Muscle layer of colon (tissue), 2 donors: ENCODE measurements around the gene MED16.
"Not testable (repeated sequence)": the region's sequence is repeated elsewhere in the genome, so short reads cannot be mapped to it uniquely, and the experiment has no call there.

ENCODE experiments used
- H3K27ac ChIP-seq: one replicate; pipeline ENCODE4 v1.7.0; 2013; ENCODE audit warnings: low read depth, mild to moderate bottlenecking, low read length, moderate library complexity
- H3K27me3 ChIP-seq, 2 donors: one replicate each; pipeline ENCODE4 v1.7.0; 2013; ENCODE audit warnings: low read length in 2 of 2, mild to moderate bottlenecking in 2 of 2; ENCODE audit not compliant: insufficient read depth in 2 of 2, control insufficient read depth in 1 of 2
- H3K36me3 ChIP-seq: one replicate; pipeline ENCODE4 v1.7.0; 2013; ENCODE audit warnings: mild to moderate bottlenecking, low read length; ENCODE audit not compliant: insufficient read depth
- H3K4me1 ChIP-seq: one replicate; pipeline ENCODE4 v1.7.0; 2013; ENCODE audit warnings: mild to moderate bottlenecking, low read length; ENCODE audit not compliant: insufficient read depth
- H3K4me3 ChIP-seq, 2 donors: one replicate each; pipeline ENCODE4 v1.7.0; 2013; ENCODE audit warnings: low read length in 2 of 2, low read depth in 1 of 2, mild to moderate bottlenecking in 1 of 2, moderate library complexity in 1 of 2
- H3K9ac ChIP-seq: one replicate; pipeline ENCODE4 v1.7.0; 2013; ENCODE audit warnings: low read length
- H3K9me3 ChIP-seq: one replicate; pipeline ENCODE4 v1.7.0; 2013; ENCODE audit warnings: mild to moderate bottlenecking, low read length
- donor health status: abdominal sarcoma.
- donor health status: Adenocarcinoma of cecum.

MED16 gene

GRCh38 chr19:882871-883497, 10.0 kb downstream of the MED16 start:
- H3K36me3 ChIP-seq = peaks cover 63% of the 10 kb centered on the region
- H3K4me3 ChIP-seq = no peak overlapping the region
- no peaks in the 10 kb centered on the region for H3K4me1 ChIP-seq
- H3K27me3 ChIP-seq = no peaks in the 10 kb centered on the region
- H3K9me3 ChIP-seq = no peaks in the 10 kb centered on the region
- H3K27ac ChIP-seq = no peak overlapping the region
- H3K9ac ChIP-seq = no peak overlapping the region

DNA sequence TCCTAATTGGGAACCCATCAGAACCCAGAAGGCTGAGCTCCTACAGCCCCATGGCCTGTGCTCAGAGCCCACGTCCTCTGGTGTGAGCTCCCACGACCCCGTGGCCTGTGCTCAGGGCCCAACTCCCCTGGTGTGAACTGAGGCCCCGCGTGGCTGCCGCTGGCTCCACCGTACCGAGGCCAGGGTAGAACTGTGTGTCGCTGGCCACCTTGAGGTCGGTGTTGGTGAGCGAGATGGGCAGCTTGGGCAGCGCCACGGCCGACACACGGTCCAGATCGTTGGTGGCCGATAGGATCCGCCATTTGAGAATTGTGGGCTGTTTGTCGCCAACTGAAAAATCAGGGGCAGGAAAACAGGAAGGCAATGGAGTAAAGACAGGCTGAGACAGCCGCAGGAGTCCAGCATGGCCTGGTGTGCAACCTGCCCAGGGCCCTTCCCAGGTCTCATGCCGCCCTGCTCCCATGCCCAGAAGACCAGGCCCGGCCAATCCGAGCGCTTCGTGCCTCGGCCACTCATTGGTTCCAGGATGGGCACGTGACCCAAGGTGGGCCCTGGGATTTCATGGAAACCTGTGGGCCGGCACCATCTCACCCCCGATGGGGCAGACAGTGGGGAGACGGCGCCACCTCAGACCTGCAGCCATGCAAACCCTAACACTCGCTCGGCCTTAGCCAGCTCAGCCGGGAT, 11.5 kb downstream of the MED16 start:
- no peak overlapping the region for H3K27ac ChIP-seq
- no peaks in the 10 kb centered on the region for H3K9me3 ChIP-seq
- H3K9ac ChIP-seq = no peak overlapping the region
- H3K4me1 ChIP-seq = no peaks in the 10 kb centered on the region
- no peaks in the 10 kb centered on the region for H3K27me3 ChIP-seq
- no peak overlapping the region for H3K4me3 ChIP-seq
- peaks cover 63% of the 10 kb centered on the region for H3K36me3 ChIP-seq

DNA sequence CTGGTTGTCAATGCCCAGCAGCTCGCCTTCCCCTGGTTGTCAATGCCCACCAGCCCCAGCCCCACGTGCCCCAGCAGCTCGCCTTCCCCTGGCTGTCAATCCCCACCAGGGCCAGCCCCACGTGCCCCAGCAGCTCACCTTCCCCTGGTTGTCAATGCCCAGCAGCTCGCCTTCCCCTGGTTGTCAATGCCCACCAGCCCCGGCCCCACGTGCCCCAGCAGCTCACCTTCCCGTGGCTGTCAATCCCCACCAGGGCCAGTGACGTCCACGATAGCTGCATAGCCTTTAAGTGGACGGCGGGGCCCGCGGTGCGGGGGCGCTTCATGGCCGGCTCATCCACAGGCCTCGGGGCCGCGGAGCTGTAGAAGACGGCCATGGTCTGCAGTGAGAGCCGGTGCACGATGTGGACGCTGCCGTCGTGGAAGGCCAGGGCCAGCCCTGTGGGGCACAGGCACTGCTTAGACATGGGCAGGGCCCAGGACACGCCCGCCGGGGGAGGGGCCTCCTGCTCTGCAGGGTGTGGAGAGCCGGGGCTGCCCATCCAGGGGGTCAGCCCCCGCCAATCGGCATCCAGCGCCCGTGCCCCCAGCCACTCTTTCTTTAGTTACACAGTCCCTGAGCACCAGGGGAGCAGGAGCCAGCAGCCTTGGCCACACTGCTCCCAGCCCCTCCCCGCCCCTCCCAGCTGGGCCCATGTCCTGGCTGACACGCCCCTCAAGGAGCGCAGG, 13.1 kb downstream of the MED16 start:
- H3K36me3 ChIP-seq = peaks cover 56% of the 10 kb centered on the region

DNA sequence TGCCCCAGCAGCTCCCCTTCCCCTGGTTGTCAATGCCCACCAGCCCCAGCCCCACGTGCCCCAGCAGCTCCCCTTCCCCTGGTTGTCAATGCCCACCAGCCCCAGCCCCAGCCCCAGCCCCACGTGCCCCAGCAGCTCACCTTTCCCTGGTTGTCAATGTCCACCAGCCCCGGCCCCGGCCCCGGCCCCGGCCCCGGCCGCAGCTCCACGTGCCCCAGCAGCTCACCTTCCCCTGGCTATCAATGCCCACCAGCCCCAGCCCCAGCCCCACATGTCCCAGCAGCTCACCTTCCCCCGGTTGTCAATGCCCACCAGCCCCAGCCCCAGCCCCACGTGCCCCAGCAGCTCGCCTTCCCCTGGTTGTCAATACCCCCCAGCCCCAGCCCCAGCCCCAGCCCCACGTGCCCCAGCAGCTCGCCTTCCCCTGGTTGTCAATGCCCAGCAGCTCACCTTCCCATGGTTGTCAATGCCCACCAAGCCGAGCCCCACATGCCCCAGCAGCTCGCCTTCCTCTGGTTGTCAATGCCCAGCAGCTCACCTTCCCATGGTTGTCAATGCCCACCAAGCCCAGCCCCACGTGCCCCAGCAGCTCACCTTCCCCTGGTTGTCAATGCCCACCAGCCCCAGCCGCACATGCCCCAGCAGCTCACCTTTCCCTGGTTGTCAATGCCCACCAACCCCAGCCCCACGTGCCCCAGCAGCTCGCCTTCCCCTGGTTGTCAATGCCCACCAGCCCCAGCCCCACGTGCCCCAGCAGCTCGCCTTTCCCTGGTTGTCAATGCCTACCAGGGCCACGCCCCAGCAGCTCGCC, 14.0 kb downstream of the MED16 start:
- not testable (repeated sequence) for H3K4me1 ChIP-seq, H3K27me3 ChIP-seq, H3K27ac ChIP-seq, H3K4me3 ChIP-seq, H3K9ac ChIP-seq, H3K9me3 ChIP-seq
- peaks cover 57% of the 10 kb centered on the region for H3K36me3 ChIP-seq

More for the DNA sequence above, 13.1 kb downstream of the MED16 start:
- Histone ChIP-seq H3K27ac (no peak overlapping the region), H3K9me3 (no peaks in the 10 kb centered on the region), H3K4me3 (no peak overlapping the region), H3K27me3 (no peaks in the 10 kb centered on the region), H3K9ac (no peak overlapping the region), H3K4me1 (no peaks in the 10 kb centered on the region)

GRCh38 chr19:877992-878660, 14.9 kb downstream of the MED16 start:
- H3K36me3 ChIP-seq = peaks cover 56% of the 10 kb centered on the region
- not testable (repeated sequence) for H3K4me3 ChIP-seq, H3K27me3 ChIP-seq, H3K9me3 ChIP-seq, H3K9ac ChIP-seq, H3K4me1 ChIP-seq, H3K27ac ChIP-seq

- H3K4me3 ChIP-seq = no peak overlapping the region
- peaks cover 44% of the 10 kb centered on the region for H3K36me3 ChIP-seq
- no peaks in the 10 kb centered on the region for H3K4me1 ChIP-seq
- no peaks in the 10 kb centered on the region for H3K27me3 ChIP-seq
- no peaks in the 10 kb centered on the region for H3K9me3 ChIP-seq
- H3K27ac ChIP-seq = no peak overlapping the region
- no peak overlapping the region for H3K9ac ChIP-seq
These were observed 16.1 kb downstream of the MED16 start for GRCh38 chr19:876780-877314.

GRCh38 chr19:876089-876488, 16.9 kb downstream of the MED16 start:
- no peak overlapping the region for H3K9ac ChIP-seq
- H3K9me3 ChIP-seq = no peaks in the 10 kb centered on the region
- H3K27me3 ChIP-seq = no peaks in the 10 kb centered on the region
- H3K36me3 ChIP-seq = peaks cover 37% of the 10 kb centered on the region
- H3K27ac ChIP-seq = no peak overlapping the region
- H3K4me1 ChIP-seq = no peaks in the 10 kb centered on the region
- no peak overlapping the region for H3K4me3 ChIP-seq

DNA sequence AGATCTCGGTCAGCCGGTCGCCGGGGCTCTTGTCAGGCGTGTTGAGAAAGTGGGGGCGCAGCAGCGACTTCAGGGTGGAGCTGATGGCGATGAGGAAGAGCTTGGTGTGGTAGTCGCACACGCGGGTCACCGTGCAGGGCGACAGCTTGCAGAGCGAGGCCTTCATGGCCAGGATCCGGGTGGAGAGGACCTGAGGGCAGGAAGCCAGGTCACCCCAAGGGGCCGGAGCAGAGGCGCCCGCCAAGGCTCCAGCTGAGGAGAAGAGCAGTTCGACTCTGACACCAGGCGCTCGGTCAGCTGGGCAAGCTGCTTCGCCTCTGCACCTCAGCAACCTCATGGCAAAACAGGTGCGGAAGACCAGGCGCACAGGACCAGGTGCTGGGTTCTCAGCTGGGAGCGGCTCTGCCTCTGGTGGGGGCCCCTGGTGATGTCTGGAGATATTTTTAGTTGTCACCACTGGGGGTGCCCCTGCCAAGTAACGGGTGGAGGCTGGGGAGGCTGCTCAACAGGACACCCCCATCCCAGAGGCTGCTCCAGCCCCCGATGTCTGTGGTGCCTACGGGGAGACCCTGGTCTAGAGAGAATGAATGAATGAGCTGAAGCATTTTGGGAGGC, 17.6 kb downstream of the MED16 start:
- H3K36me3 ChIP-seq = peaks cover 39% of the 10 kb centered on the region

GRCh38 chr19:873561-874041, 19.4 kb downstream of the MED16 start:
- H3K4me3 ChIP-seq = no peak overlapping the region
- H3K27ac ChIP-seq = no peak overlapping the region
- H3K9me3 ChIP-seq = no peaks in the 10 kb centered on the region
- H3K9ac ChIP-seq = no peak overlapping the region
- H3K4me1 ChIP-seq = peaks cover 8% of the 10 kb centered on the region
- peaks cover 42% of the 10 kb centered on the region for H3K36me3 ChIP-seq
- H3K27me3 ChIP-seq = no peaks in the 10 kb centered on the region

More for the DNA sequence above, 17.6 kb downstream of the MED16 start:
- Histone ChIP-seq H3K4me3 (no peak overlapping the region), H3K27ac (no peak overlapping the region), H3K9ac (no peak overlapping the region), H3K9me3 (no peaks in the 10 kb centered on the region), H3K27me3 (no peaks in the 10 kb centered on the region), H3K4me1 (no peaks in the 10 kb centered on the region)

- H3K9me3 ChIP-seq = no peaks in the 10 kb centered on the region
- H3K4me1 ChIP-seq = peaks cover 9% of the 10 kb centered on the region
- peaks cover 42% of the 10 kb centered on the region for H3K36me3 ChIP-seq
- H3K27me3 ChIP-seq = no peaks in the 10 kb centered on the region
- H3K27ac ChIP-seq = no peak overlapping the region
- H3K4me3 ChIP-seq = no peak overlapping the region
- no peak overlapping the region for H3K9ac ChIP-seq
These were observed 19.9 kb downstream of the MED16 start for GRCh38 chr19:873084-873483.
